ENCODE results near the gene CETN1.

DNA sequence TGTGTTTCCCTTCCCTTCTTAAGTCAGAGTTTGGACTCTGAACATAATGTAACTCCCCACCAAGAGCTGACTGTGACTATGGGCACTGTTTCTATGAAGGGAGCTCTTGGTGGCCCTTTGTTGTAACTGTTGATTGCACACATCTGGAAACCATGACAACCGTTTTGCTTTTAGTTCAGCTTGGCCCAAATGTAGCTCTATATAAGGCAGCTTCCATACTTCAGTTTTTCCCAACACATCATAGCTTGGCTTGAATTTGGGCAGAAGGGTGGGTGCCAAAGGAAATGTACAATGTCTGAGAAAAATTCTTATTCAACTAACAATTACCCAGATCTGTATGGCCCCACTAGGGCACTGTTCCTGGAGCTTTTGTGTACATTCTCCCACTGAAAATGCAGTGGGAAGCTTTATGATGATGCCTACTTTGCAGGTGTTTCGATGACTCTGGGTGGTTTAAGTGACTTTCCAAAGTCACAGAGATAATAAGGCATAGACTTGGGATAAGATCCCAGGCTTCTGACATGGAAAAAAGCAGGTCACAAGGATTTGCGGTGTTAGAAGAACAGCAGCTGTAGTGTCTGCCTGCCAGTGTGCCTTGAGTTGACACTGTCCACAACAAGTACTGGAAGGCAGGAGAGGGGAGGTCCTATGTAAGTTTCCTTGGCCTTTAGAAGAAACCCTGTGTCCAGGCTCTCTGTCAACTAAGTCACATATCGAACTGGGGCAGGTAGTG, 2.4 kb upstream of the CETN1 start:
- TF ChIP-seq POLR2A (IDR thresholded peaks at IDR 0.05) = no peak
- TF ChIP-seq, protein P1, sequence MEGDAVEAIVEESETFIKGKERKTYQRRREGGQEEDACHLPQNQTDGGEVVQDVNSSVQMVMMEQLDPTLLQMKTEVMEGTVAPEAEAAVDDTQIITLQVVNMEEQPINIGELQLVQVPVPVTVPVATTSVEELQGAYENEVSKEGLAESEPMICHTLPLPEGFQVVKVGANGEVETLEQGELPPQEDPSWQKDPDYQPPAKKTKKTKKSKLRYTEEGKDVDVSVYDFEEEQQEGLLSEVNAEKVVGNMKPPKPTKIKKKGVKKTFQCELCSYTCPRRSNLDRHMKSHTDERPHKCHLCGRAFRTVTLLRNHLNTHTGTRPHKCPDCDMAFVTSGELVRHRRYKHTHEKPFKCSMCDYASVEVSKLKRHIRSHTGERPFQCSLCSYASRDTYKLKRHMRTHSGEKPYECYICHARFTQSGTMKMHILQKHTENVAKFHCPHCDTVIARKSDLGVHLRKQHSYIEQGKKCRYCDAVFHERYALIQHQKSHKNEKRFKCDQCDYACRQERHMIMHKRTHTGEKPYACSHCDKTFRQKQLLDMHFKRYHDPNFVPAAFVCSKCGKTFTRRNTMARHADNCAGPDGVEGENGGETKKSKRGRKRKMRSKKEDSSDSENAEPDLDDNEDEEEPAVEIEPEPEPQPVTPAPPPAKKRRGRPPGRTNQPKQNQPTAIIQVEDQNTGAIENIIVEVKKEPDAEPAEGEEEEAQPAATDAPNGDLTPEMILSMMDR (IDR thresholded peaks at IDR 0.05) = no peak
- no peak for TF ChIP-seq POLR2AphosphoS5 (IDR thresholded peaks at IDR 0.05)
